GM20000 (cell line): ENCODE measurements around the gene CADM2.

Experiments
- DNase-seq: peaks from one replicate; pipeline ENCODE4 v3.0.0; 2012; ENCODE audit warnings: low spot score
- CTCF ChIP-seq: IDR thresholded peaks from 2 replicates; pipeline ENCODE4 v1.5.1; 2012; ENCODE audit warnings: mild to moderate bottlenecking, control low read depth; ENCODE audit errors: extremely low read depth, missing control alignments

CADM2 gene

DNA sequence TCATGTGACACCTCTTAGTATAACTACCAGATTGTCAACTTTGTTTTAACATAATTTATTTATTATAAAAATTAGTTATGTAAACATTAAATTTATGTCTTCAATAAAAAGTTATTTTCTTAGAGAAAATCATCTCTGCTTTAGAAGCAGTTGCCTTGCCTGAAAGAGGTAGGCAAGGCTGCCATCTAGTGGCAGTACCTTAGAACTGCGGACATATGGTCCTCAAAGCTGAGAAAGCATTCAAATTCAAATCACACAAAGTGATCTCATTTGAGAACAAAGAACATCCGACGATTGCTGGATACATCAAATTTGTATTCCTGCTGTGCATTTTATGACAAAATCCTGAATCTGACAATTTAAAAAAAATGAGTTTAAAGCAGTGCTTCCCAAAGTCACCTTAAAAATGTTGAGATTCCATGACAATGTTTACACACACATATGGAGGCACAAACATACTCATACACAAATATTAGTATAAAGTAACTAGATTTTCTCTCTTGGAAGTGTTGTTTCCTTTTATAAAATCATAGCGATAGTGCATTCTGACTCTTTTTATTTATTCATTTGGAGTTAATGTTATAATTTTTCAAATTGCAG, 617.4 kb downstream of the CADM2 start:
- peak; percentile 77 for TF ChIP-seq CTCF
- DNase-seq, result peak; percentile 40

GRCh38 chr3:85576697-85577200, 618.0 kb downstream of the CADM2 start:
- TF ChIP-seq CTCF, result no peak
- DNase-seq, result no peak

DNA sequence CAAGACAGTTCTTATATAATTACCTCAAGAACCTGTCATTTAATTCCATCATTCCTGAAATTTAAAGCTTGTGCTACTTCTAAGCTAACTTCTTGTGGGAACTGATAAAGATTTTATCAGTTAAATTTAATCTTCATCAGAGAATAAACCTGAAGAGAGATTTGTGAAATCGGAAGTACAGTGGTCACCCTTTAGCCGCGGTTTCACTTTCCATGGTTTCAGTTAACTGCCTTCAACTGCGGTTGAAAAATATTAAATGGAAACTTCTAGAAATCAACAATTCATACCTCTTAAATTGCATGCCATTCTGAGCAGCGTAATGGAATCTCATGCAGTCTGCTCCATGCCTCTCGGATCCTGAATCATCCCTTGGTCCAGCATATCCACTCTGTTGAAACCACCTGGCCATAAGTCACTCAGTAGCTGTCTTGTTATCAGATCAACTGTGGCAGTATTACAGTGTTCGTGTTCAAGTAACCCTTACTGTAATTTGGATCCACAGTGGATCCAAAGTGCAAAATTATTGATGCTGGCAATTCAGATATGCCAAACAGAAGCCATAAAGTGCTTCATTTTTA, 626.1 kb downstream of the CADM2 start:
- DNase-seq, result no peak
- TF ChIP-seq CTCF, result no peak

GRCh38 chr3:85586018-85586417, 627.2 kb downstream of the CADM2 start:
- DNase-seq, result no peak

GRCh38 chr3:85589145-85589544, 630.4 kb downstream of the CADM2 start:
- DNase-seq, result no peak
- TF ChIP-seq CTCF, result no peak

More at GRCh38 chr3:85586018-85586417, 627.2 kb downstream of the CADM2 start:
- TF ChIP-seq CTCF, result no peak

GRCh38 chr3:85591451-85591850, 632.7 kb downstream of the CADM2 start:
- TF ChIP-seq CTCF, result no peak
- DNase-seq, result no peak

GRCh38 chr3:85592256-85592655, 633.5 kb downstream of the CADM2 start:
- DNase-seq, result no peak
- TF ChIP-seq CTCF, result no peak
